ENCODE data around the gene ARF6.

GRCh38 chr14:49879646-49880204, 13.2 kb upstream of the ARF6 start:
- TF ChIP-seq RNF2 (IDR thresholded peaks at IDR 0.05; ENCODE audit: borderline replicate concordance, low read depth) (no peak), USF2 (IDR thresholded peaks at IDR 0.05) (no peak)

Data from A549 (cell line).